ENCODE data around the gene FAM20C. TPM values are rescaled to one million over a fixed set of nuclear protein-coding genes. Genes with fewer than 3 reads are reported as not detected.

FAM20C gene
- total RNA-seq, 1 experiment from 2014 or later = 35.8 TPM

DNA sequence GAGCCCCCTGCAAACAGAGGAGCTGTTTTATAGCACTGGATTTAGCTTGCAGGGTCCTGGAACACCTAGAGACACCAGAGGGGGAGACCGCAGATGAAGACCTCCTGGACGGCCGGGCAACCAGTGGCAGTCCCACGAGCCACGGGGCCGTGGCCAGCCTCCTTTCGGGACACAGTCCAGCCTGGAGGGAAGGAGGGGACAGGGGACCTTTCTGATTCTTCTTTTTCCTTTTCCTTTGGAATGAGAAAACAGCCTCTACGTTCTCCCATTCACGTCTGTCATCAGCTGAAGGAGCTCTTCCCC is 35.4 kb upstream of the FAM20C start:
- CTCF ChIA-PET = no interaction called here
- H3K27ac ChIP-seq (ENCODE audit: low read depth, low read length, poor library complexity, severe bottlenecking) = no peak overlapping the region
- intact Hi-C loops (cut with micrococcal nuclease; ENCODE audit: unreplicated experiment) = no loop called here
- no peaks in the 10 kb centered on the region for H3K27me3 ChIP-seq (replicated peaks; ENCODE audit: insufficient read depth, low read depth, low read length, poor library complexity)
- TF ChIP-seq, protein P1, sequence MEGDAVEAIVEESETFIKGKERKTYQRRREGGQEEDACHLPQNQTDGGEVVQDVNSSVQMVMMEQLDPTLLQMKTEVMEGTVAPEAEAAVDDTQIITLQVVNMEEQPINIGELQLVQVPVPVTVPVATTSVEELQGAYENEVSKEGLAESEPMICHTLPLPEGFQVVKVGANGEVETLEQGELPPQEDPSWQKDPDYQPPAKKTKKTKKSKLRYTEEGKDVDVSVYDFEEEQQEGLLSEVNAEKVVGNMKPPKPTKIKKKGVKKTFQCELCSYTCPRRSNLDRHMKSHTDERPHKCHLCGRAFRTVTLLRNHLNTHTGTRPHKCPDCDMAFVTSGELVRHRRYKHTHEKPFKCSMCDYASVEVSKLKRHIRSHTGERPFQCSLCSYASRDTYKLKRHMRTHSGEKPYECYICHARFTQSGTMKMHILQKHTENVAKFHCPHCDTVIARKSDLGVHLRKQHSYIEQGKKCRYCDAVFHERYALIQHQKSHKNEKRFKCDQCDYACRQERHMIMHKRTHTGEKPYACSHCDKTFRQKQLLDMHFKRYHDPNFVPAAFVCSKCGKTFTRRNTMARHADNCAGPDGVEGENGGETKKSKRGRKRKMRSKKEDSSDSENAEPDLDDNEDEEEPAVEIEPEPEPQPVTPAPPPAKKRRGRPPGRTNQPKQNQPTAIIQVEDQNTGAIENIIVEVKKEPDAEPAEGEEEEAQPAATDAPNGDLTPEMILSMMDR (conservative IDR thresholded peaks at IDR 0.05; ENCODE audit: low read depth, low read length) = no peak
- TF ChIP-seq EZH2 (IDR thresholded peaks at IDR 0.05; ENCODE audit: borderline replicate concordance, low read depth, low read length, poor library complexity, severe bottlenecking) = no peak
- POLR2A ChIA-PET (ENCODE audit: low non-redundant PET) = no interaction called here
- H3K9me3 ChIP-seq (ENCODE audit: low read depth, low read length, poor library complexity, severe bottlenecking) = no peaks in the 10 kb centered on the region
- no peak overlapping the region for H3K4me3 ChIP-seq (ENCODE audit: low read depth, low read length, poor library complexity, severe bottlenecking)
- no peak for DNase-seq (ENCODE audit: low spot score)
- H3K36me3 ChIP-seq (ENCODE audit: insufficient read depth, low read length, poor library complexity, severe bottlenecking) = no peaks in the 10 kb centered on the region
- no peaks in the 10 kb centered on the region for H3K4me1 ChIP-seq (ENCODE audit: insufficient read depth, low read length, poor library complexity, severe bottlenecking)
- no TSS peak for BruUV-seq (replicated peaks)

GRCh38 chr7:157771-158625 is 34.4 kb upstream of the FAM20C start:
- H3K4me1 ChIP-seq (ENCODE audit: insufficient read depth, low read length, poor library complexity, severe bottlenecking) = no peaks in the 10 kb centered on the region
- intact Hi-C loops (cut with micrococcal nuclease; ENCODE audit: unreplicated experiment) = no loop called here
- H3K27ac ChIP-seq (ENCODE audit: low read depth, low read length, poor library complexity, severe bottlenecking) = no peak overlapping the region
- CTCF ChIA-PET = no interaction called here
- H3K27me3 ChIP-seq (replicated peaks; ENCODE audit: insufficient read depth, low read depth, low read length, poor library complexity) = no peaks in the 10 kb centered on the region
- POLR2A ChIA-PET (ENCODE audit: low non-redundant PET) = no interaction called here
- H3K36me3 ChIP-seq (ENCODE audit: insufficient read depth, low read length, poor library complexity, severe bottlenecking) = no peaks in the 10 kb centered on the region
- TF ChIP-seq EZH2 (IDR thresholded peaks at IDR 0.05; ENCODE audit: borderline replicate concordance, low read depth, low read length, poor library complexity, severe bottlenecking) = no peak
- no peak overlapping the region for H3K4me3 ChIP-seq (ENCODE audit: low read depth, low read length, poor library complexity, severe bottlenecking)
- no peak for DNase-seq (ENCODE audit: low spot score)
- H3K9me3 ChIP-seq (ENCODE audit: low read depth, low read length, poor library complexity, severe bottlenecking) = no peaks in the 10 kb centered on the region
- no TSS peak for BruUV-seq (replicated peaks)

GRCh38 chr7:158771-159170 is 33.6 kb upstream of the FAM20C start:
- TF ChIP-seq, protein P1 (conservative IDR thresholded peaks at IDR 0.05; ENCODE audit: low read depth, low read length) = no peak
- TF ChIP-seq EZH2 (IDR thresholded peaks at IDR 0.05; ENCODE audit: borderline replicate concordance, low read depth, low read length, poor library complexity, severe bottlenecking) = no peak
- POLR2A ChIA-PET (ENCODE audit: low non-redundant PET) = no interaction called here
- Histone ChIP-seq H3K4me3 (ENCODE audit: low read depth, low read length, poor library complexity, severe bottlenecking) (no peak overlapping the region), H3K4me1 (ENCODE audit: insufficient read depth, low read length, poor library complexity, severe bottlenecking) (no peaks in the 10 kb centered on the region), H3K36me3 (ENCODE audit: insufficient read depth, low read length, poor library complexity, severe bottlenecking) (no peaks in the 10 kb centered on the region), H3K27ac (ENCODE audit: low read depth, low read length, poor library complexity, severe bottlenecking) (no peak overlapping the region), H3K27me3 (replicated peaks; ENCODE audit: insufficient read depth, low read depth, low read length, poor library complexity) (no peaks in the 10 kb centered on the region), H3K9me3 (ENCODE audit: low read depth, low read length, poor library complexity, severe bottlenecking) (no peaks in the 10 kb centered on the region)
- DNase-seq (ENCODE audit: low spot score) = no peak
- no TSS peak for BruUV-seq (replicated peaks)
- CTCF ChIA-PET = no interaction called here
- intact Hi-C loops (cut with micrococcal nuclease; ENCODE audit: unreplicated experiment) = no loop called here

Measured in A673 (cell line).